WTC11 (cell line): ENCODE results near the gene CMTM4. TPM values are rescaled to one million over a fixed set of nuclear protein-coding genes. Genes with fewer than 3 reads are reported as not detected.

Source experiments
- ATAC-seq: fragments of 200-7000 bp; cut with Tn5 transposase; 2 replicates; pipeline ENCODE4 v1.10.0; 2021; ENCODE audit warnings: mild to moderate bottlenecking, moderate library complexity
- CTCF ChIA-PET: fragments of 300-600 bp; sonication (Branson Sonifier 250); formaldehyde crosslinking; loops from one replicate; lab custom pipeline; 2021; ENCODE audit warnings: antibody characterized with exemption; lab: Charles Lee
- POLR2A ChIA-PET: fragments of 350-600 bp; sonication (Branson Sonifier 250); formaldehyde crosslinking; loops from one replicate; lab custom pipeline; 2021; ENCODE audit warnings: antibody characterized with exemption; lab: Charles Lee
- DNase-seq: peaks from one replicate; pipeline ENCODE4 v3.0.0; 2021; ENCODE audit warnings: low spot score
- H3K27ac Mint-ChIP-seq: 2 replicates; pipeline ENCODE4 v1.8.0; 2021; ENCODE audit warnings: mixed read lengths
- H3K27me3 Mint-ChIP-seq: 2 replicates; pipeline ENCODE4 v1.8.0; 2021; ENCODE audit warnings: low read depth, mild to moderate bottlenecking, moderate library complexity, mixed read lengths
- H3K36me3 Mint-ChIP-seq: 2 replicates; pipeline ENCODE4 v1.8.0; 2021; ENCODE audit warnings: mixed read lengths
- H3K4me1 Mint-ChIP-seq: 2 replicates; pipeline ENCODE4 v1.8.0; 2022; ENCODE audit warnings: mixed read lengths
- H3K4me3 Mint-ChIP-seq: 2 replicates; pipeline ENCODE4 v1.8.0; 2021; ENCODE audit warnings: mild to moderate bottlenecking, moderate library complexity, mixed read lengths
- H3K9me3 Mint-ChIP-seq: 2 replicates; pipeline ENCODE4 v1.8.0; 2021; ENCODE audit warnings: mixed read lengths
- AR ChIP-seq: fragments of 250-450 bp; sonication (Bioruptor Pico); IDR thresholded peaks from 2 replicates; pipeline ENCODE4 v1.9.0; 2021; ENCODE audit warnings: mild to moderate bottlenecking
- E2F4 ChIP-seq: sonication (generic); formaldehyde crosslinking; IDR thresholded peaks from 2 replicates; pipeline ENCODE4 v1.8.1; 2022; ENCODE audit warnings: low read depth, mild to moderate bottlenecking, moderate library complexity, missing genetic modification reagents, borderline replicate concordance
- EMX1 ChIP-seq: fragments of 250-450 bp; sonication (Bioruptor Pico); IDR thresholded peaks from 2 replicates; pipeline ENCODE4 v1.8.0; 2021; ENCODE audit warnings: mild to moderate bottlenecking
- ESRRA ChIP-seq: sonication (generic); formaldehyde crosslinking; IDR thresholded peaks from 2 replicates; pipeline ENCODE4 v1.8.1; 2022; ENCODE audit warnings: mild to moderate bottlenecking, missing genetic modification reagents, borderline replicate concordance
- JAZF1 ChIP-seq: fragments of 250-450 bp; sonication (Bioruptor Pico); IDR thresholded peaks from 2 replicates; pipeline ENCODE4 v1.9.0; 2021; ENCODE audit warnings: moderate library complexity, mild to moderate bottlenecking, inconsistent platforms
- KAT7 ChIP-seq: sonication (generic); formaldehyde crosslinking; IDR thresholded peaks from 2 replicates; pipeline ENCODE4 v1.8.1; 2023; ENCODE audit warnings: missing genetic modification reagents, mild to moderate bottlenecking, borderline replicate concordance
- MXD4 ChIP-seq: fragments of 250-450 bp; sonication (Bioruptor Pico); IDR thresholded peaks from 2 replicates; pipeline ENCODE4 v1.8.0; 2021; ENCODE audit warnings: mild to moderate bottlenecking, moderate library complexity, borderline replicate concordance
- NFE2L1 ChIP-seq: sonication (generic); formaldehyde crosslinking; IDR thresholded peaks from 2 replicates; pipeline ENCODE4 v1.8.1; 2023; ENCODE audit warnings: missing genetic modification reagents
- NR3C1 ChIP-seq: sonication (generic); formaldehyde crosslinking; conservative IDR thresholded peaks from 2 replicates; pipeline ENCODE4 v1.8.1; 2023; ENCODE audit warnings: low read depth, mild to moderate bottlenecking, missing genetic modification reagents
- OVOL2 ChIP-seq: fragments of 250-450 bp; sonication (Bioruptor Pico); IDR thresholded peaks from 2 replicates; pipeline ENCODE4 v1.9.0; 2021; ENCODE audit warnings: mild to moderate bottlenecking, borderline replicate concordance
- SMAD4 ChIP-seq: sonication (generic); formaldehyde crosslinking; IDR thresholded peaks from 2 replicates; pipeline ENCODE4 v1.8.0; 2022; ENCODE audit warnings: mild to moderate bottlenecking, missing genetic modification reagents
- SOX15 ChIP-seq: fragments of 250-450 bp; sonication (Bioruptor Pico); IDR thresholded peaks from 2 replicates; pipeline ENCODE4 v1.9.0; 2021; ENCODE audit warnings: mild to moderate bottlenecking
- TEAD1 ChIP-seq: sonication (generic); formaldehyde crosslinking; IDR thresholded peaks from 2 replicates; pipeline ENCODE4 v1.8.0; 2022; ENCODE audit warnings: mild to moderate bottlenecking, missing genetic modification reagents
- TEAD4 ChIP-seq: sonication (generic); formaldehyde crosslinking; IDR thresholded peaks from 2 replicates; pipeline ENCODE4 v1.8.0; 2022; ENCODE audit warnings: mild to moderate bottlenecking, missing genetic modification reagents
- USF2 ChIP-seq: sonication (generic); formaldehyde crosslinking; IDR thresholded peaks from 2 replicates; pipeline ENCODE4 v1.8.1; 2023; ENCODE audit warnings: mild to moderate bottlenecking, missing genetic modification reagents, moderate library complexity
- ZBTB21 ChIP-seq: sonication (generic); formaldehyde crosslinking; IDR thresholded peaks from 2 replicates; pipeline ENCODE4 v1.8.1; 2023; ENCODE audit warnings: mild to moderate bottlenecking, missing genetic modification reagents, borderline replicate concordance
- ZNF232 ChIP-seq: sonication (generic); formaldehyde crosslinking; IDR thresholded peaks from 2 replicates; pipeline ENCODE4 v1.8.0; 2022; ENCODE audit warnings: mild to moderate bottlenecking, missing genetic modification reagents
- ZNF263 ChIP-seq: sonication (generic); formaldehyde crosslinking; IDR thresholded peaks from 2 replicates; pipeline ENCODE4 v1.8.1; 2022; ENCODE audit warnings: low read depth, mild to moderate bottlenecking, moderate library complexity, missing genetic modification reagents
- ZNF396 ChIP-seq: fragments of 250-450 bp; sonication (Bioruptor Pico); IDR thresholded peaks from 2 replicates; pipeline ENCODE4 v1.8.0; 2021; ENCODE audit warnings: mild to moderate bottlenecking, moderate library complexity, borderline replicate concordance
- ZNF671 ChIP-seq: fragments of 250-450 bp; sonication (Bioruptor Pico); IDR thresholded peaks from 2 replicates; pipeline ENCODE4 v1.8.0; 2021; ENCODE audit warnings: mild to moderate bottlenecking
- total RNA-seq: library from RNA; stranded (reverse); gene quantifications from 3 replicates; pipeline ENCODE4 v1.2.3, GENCODE V29; 2021
- TF ChIP-seq, protein P1 (sequence below): sonication (generic); formaldehyde crosslinking; IDR thresholded peaks from 2 replicates; pipeline ENCODE4 v1.8.0; 2022; ENCODE audit warnings: mild to moderate bottlenecking, missing genetic modification reagents
- TF ChIP-seq, protein P2 (sequence below): sonication (generic); formaldehyde crosslinking; IDR thresholded peaks from 2 replicates; pipeline ENCODE4 v1.8.0; 2022; ENCODE audit warnings: mild to moderate bottlenecking, missing genetic modification reagents
- TF ChIP-seq, protein P3 (sequence below): sonication (generic); formaldehyde crosslinking; IDR thresholded peaks from 2 replicates; pipeline ENCODE4 v1.8.0; 2022; ENCODE audit warnings: mild to moderate bottlenecking, missing genetic modification reagents
- TF ChIP-seq, protein P4 (sequence below): fragments of 250-450 bp; sonication (Bioruptor Pico); IDR thresholded peaks from 2 replicates; pipeline ENCODE4 v1.9.0; 2021; ENCODE audit warnings: moderate library complexity, mild to moderate bottlenecking, inconsistent platforms, borderline replicate concordance
- TF ChIP-seq, protein P5 (sequence below): sonication (generic); formaldehyde crosslinking; IDR thresholded peaks from 2 replicates; pipeline ENCODE4 v1.8.1; 2022; ENCODE audit warnings: missing genetic modification reagents, borderline replicate concordance

Gene CMTM4
- total RNA-seq, 1 experiment from 2014 or later: 56.2 TPM

GRCh38 chr16:66569827-66570405, 126.6 kb downstream of the CMTM4 start:
- no peaks in the 10 kb centered on the region for H3K4me1 Mint-ChIP-seq
- POLR2A ChIA-PET: no interaction called here

GRCh38 chr16:66569131-66569530, 127.4 kb downstream of the CMTM4 start:
- TF ChIP-seq, protein P1, sequence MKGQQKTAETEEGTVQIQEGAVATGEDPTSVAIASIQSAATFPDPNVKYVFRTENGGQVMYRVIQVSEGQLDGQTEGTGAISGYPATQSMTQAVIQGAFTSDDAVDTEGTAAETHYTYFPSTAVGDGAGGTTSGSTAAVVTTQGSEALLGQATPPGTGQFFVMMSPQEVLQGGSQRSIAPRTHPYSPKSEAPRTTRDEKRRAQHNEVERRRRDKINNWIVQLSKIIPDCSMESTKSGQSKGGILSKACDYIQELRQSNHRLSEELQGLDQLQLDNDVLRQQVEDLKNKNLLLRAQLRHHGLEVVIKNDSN (CRISPR knock-in tag): no peak
- TF ChIP-seq JAZF1 (CRISPR knock-in tag): no peak
- TF ChIP-seq, protein P2, sequence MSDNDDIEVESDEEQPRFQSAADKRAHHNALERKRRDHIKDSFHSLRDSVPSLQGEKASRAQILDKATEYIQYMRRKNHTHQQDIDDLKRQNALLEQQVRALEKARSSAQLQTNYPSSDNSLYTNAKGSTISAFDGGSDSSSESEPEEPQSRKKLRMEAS: no peak
- TF ChIP-seq, protein P3, sequence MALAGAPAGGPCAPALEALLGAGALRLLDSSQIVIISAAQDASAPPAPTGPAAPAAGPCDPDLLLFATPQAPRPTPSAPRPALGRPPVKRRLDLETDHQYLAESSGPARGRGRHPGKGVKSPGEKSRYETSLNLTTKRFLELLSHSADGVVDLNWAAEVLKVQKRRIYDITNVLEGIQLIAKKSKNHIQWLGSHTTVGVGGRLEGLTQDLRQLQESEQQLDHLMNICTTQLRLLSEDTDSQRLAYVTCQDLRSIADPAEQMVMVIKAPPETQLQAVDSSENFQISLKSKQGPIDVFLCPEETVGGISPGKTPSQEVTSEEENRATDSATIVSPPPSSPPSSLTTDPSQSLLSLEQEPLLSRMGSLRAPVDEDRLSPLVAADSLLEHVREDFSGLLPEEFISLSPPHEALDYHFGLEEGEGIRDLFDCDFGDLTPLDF (CRISPR knock-in tag): no peak
- TF ChIP-seq, protein P4, sequence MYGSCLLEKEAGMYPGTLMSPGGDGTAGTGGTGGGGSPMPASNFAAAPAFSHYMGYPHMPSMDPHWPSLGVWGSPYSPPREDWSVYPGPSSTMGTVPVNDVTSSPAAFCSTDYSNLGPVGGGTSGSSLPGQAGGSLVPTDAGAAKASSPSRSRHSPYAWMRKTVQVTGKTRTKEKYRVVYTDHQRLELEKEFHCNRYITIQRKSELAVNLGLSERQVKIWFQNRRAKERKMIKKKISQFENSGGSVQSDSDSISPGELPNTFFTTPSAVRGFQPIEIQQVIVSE (CRISPR knock-in tag): no peak
- no peak for TF ChIP-seq ZNF232 (CRISPR knock-in tag)
- TF ChIP-seq, protein P5, sequence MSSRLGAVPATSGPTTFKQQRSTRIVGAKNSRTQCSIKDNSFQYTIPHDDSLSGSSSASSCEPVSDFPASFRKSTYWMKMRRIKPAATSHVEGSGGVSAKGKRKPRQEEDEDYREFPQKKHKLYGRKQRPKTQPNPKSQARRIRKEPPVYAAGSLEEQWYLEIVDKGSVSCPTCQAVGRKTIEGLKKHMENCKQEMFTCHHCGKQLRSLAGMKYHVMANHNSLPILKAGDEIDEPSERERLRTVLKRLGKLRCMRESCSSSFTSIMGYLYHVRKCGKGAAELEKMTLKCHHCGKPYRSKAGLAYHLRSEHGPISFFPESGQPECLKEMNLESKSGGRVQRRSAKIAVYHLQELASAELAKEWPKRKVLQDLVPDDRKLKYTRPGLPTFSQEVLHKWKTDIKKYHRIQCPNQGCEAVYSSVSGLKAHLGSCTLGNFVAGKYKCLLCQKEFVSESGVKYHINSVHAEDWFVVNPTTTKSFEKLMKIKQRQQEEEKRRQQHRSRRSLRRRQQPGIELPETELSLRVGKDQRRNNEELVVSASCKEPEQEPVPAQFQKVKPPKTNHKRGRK: no peak
- TF ChIP-seq TEAD1 (CRISPR knock-in tag): no peak
- TF ChIP-seq ZNF396 (CRISPR knock-in tag): no peak
- TF ChIP-seq TEAD4: no peak
- TF ChIP-seq NFE2L1: no peak
- TF ChIP-seq E2F4 (CRISPR knock-in tag): no peak
- no peak for TF ChIP-seq ZNF671 (CRISPR knock-in tag)
- no peak for TF ChIP-seq OVOL2
- Mint-ChIP-seq H3K27me3 (no peaks in the 10 kb centered on the region), H3K4me1 (no peaks in the 10 kb centered on the region), H3K27ac (no peak overlapping the region), H3K9me3 (peaks cover 3% of the 10 kb centered on the region), H3K36me3 (peaks cover 4% of the 10 kb centered on the region), H3K4me3 (no peak overlapping the region)
- no peak for DNase-seq
- CTCF ChIA-PET: interaction anchor here (0.7 to 2.1 kb wide), 3 partner anchors 17 to 227 kb away, joined by 3 to 6 read pairs (median 3); partner anchors contain the start of gene CKLF
- POLR2A ChIA-PET: no interaction called here
- ATAC-seq: no peak

More at GRCh38 chr16:66569827-66570405, 126.6 kb downstream of the CMTM4 start:
- no peaks in the 10 kb centered on the region for H3K27me3 Mint-ChIP-seq
- peaks cover 4% of the 10 kb centered on the region for H3K36me3 Mint-ChIP-seq
- no peak overlapping the region for H3K4me3 Mint-ChIP-seq
- no peak overlapping the region for H3K27ac Mint-ChIP-seq
- TF ChIP-seq SOX15 (CRISPR knock-in tag) (no peak), USF2 (CRISPR knock-in tag) (no peak), SMAD4 (CRISPR knock-in tag) (no peak), MXD4 (no peak), EMX1 (CRISPR knock-in tag) (no peak), KAT7 (no peak), NR3C1 (no peak), AR (CRISPR knock-in tag) (no peak), ESRRA (no peak), ZNF263 (CRISPR knock-in tag) (no peak), ZBTB21 (CRISPR knock-in tag) (no peak)
- TF ChIP-seq, protein P1 (CRISPR knock-in tag): no peak
- peaks cover 3% of the 10 kb centered on the region for H3K9me3 Mint-ChIP-seq
- no peak for DNase-seq
- CTCF ChIA-PET: interaction anchor here (1.0 to 2.1 kb wide), 4 partner anchors 8 to 228 kb away, joined by 3 to 6 read pairs (median 4); partner anchors contain the start of gene CMTM2
- ATAC-seq: no peak
